Endothelial cell of umbilical vein (primary cell): ENCODE measurements around the gene ZNF524. TPM values are rescaled to one million over a fixed set of nuclear protein-coding genes. Genes with fewer than 3 reads are reported as not detected.

Experiments
- BruUV-seq: library from RNA; stranded (reverse); fragments of 400-500 nt; replicated peaks from 2 replicates; lab custom pipeline; 2021; lab: Mats Ljungman, UMichigan
- CTCF ChIA-PET: fragments of 300-600, 350-600 bp; sonication (Branson Sonifier 250); formaldehyde crosslinking; loops from one replicate; lab custom pipeline; 2021; ENCODE audit warnings: antibody characterized with exemption, inconsistent platforms; lab: Charles Lee
- POLR2A ChIA-PET: fragments of 300-600, 350-600 bp; sonication (Branson Sonifier 250); formaldehyde crosslinking; loops from one replicate; lab custom pipeline; 2021; ENCODE audit warnings: antibody characterized with exemption, inconsistent platforms; lab: Charles Lee
- DNase-seq: peaks from one replicate; pipeline ENCODE4 v3.0.0-alpha.2; 2011; ENCODE audit warnings: low read depth, low spot score
- FAIRE-seq: peaks from 2 replicates; lab custom pipeline; 2011; peaks lifted over from hg19 to GRCh38; lab: Jason Lieb, UNC
- H2AFZ ChIP-seq: 2 replicates; pipeline ENCODE4 v1.6.0; 2012; ENCODE audit warnings: low read depth, low read length, control low read depth, inconsistent platforms
- H3K27ac ChIP-seq: 2 replicates; pipeline ENCODE4 v1.5.1; 2011; ENCODE audit warnings: low read depth, mild to moderate bottlenecking, control low read depth, low read length, moderate library complexity; ENCODE audit not compliant: insufficient read depth
- H3K27me3 ChIP-seq, 2 experiments: 2 replicates each; pipeline versions ENCODE4 v1.6.0 to v1.6.1; 2011; ENCODE audit warnings: low read length in 2 of 2, mixed read lengths in 1 of 2; ENCODE audit not compliant: control insufficient read depth in 2 of 2, insufficient read depth in 2 of 2
- H3K36me3 ChIP-seq, 2 experiments: 2 replicates in 1 of 2; 3 replicates in 1 of 2; pipeline ENCODE4 v1.5.1; 2011; ENCODE audit warnings: low read length in 2 of 2, mild to moderate bottlenecking in 1 of 2, moderate library complexity in 1 of 2; ENCODE audit not compliant: control insufficient read depth in 2 of 2, insufficient read depth in 2 of 2; ENCODE audit errors: extremely low read depth in 1 of 2
- H3K4me1 ChIP-seq: 3 replicates; pipeline ENCODE4 v1.5.1; 2011; ENCODE audit warnings: mild to moderate bottlenecking, low read length; ENCODE audit not compliant: control insufficient read depth, insufficient read depth; ENCODE audit errors: extremely low read depth
- H3K4me2 ChIP-seq: 2 replicates; pipeline ENCODE4 v1.6.1; 2011; ENCODE audit warnings: low read length, control low read depth, mixed read lengths; ENCODE audit not compliant: insufficient read depth
- H3K4me3 ChIP-seq, 3 experiments: fragments of 200-600 bp in 1 of 3; sonication (generic), shearing (Covaris generic) in 1 of 3; replicated peaks in 1 of 3; 2 replicates each; pipeline ENCODE4 v1.5.1; 2011 to 2016; ENCODE audit warnings: control low read depth in 3 of 3, low read length in 3 of 3, mild to moderate bottlenecking in 2 of 3, inconsistent platforms in 1 of 3, low read depth in 1 of 3, moderate library complexity in 1 of 3; ENCODE audit not compliant: insufficient read depth in 1 of 3
- H3K79me2 ChIP-seq: 2 replicates; pipeline ENCODE4 v1.6.0; 2012; ENCODE audit warnings: low read length, inconsistent platforms; ENCODE audit not compliant: control insufficient read depth, insufficient read depth
- H3K9ac ChIP-seq: replicated peaks from 2 replicates; pipeline ENCODE3; 2011; ENCODE audit warnings: low read length, control low read depth; ENCODE audit not compliant: insufficient read depth; ENCODE audit errors: extremely low read depth
- H3K9me1 ChIP-seq: replicated peaks from 3 replicates; pipeline ENCODE4 v1.6.0; 2011; ENCODE audit warnings: mild to moderate bottlenecking, low read length; ENCODE audit not compliant: control insufficient read depth, insufficient read depth; ENCODE audit errors: extremely low read depth
- H3K9me3 ChIP-seq: replicated peaks from 2 replicates; pipeline ENCODE4 v1.5.1; 2012; ENCODE audit warnings: low read length, inconsistent platforms; ENCODE audit not compliant: control insufficient read depth, insufficient read depth
- H4K20me1 ChIP-seq: replicated peaks from 2 replicates; pipeline ENCODE3; 2011; ENCODE audit warnings: mild to moderate bottlenecking, low read length; ENCODE audit not compliant: control insufficient read depth, insufficient read depth; ENCODE audit errors: extremely low read depth
- EZH2 ChIP-seq: IDR thresholded peaks from 2 replicates; pipeline ENCODE4 v1.6.1; 2012; ENCODE audit warnings: borderline replicate concordance, low read depth, mild to moderate bottlenecking, moderate library complexity, low read length, inconsistent platforms; ENCODE audit not compliant: severe bottlenecking
- GATA2 ChIP-seq: IDR thresholded peaks from 2 replicates; pipeline ENCODE4 v1.7.0; 2011; ENCODE audit warnings: low read depth, mild to moderate bottlenecking, moderate library complexity, mixed read lengths, low read length; ENCODE audit not compliant: insufficient read length, insufficient read depth
- JUN ChIP-seq: IDR thresholded peaks from 2 replicates; pipeline ENCODE4 v1.6.1; 2011; ENCODE audit warnings: borderline replicate concordance, low read depth; ENCODE audit not compliant: insufficient read length, insufficient read depth
- MAX ChIP-seq: IDR thresholded peaks from 2 replicates; pipeline ENCODE4 v1.6.1; 2011; ENCODE audit not compliant: insufficient read depth, insufficient read length
- MYC ChIP-seq: IDR thresholded peaks from one replicate; pipeline ENCODE4 v1.6.1; 2011; ENCODE audit warnings: mild to moderate bottlenecking, low read depth, low read length
- POLR2A ChIP-seq: IDR thresholded peaks from 2 replicates; pipeline ENCODE4 v1.6.1; 2012; ENCODE audit warnings: low read depth, mild to moderate bottlenecking, control low read depth, low read length
- POLR2AphosphoS5 ChIP-seq: IDR thresholded peaks from 2 replicates; pipeline ENCODE4 v1.6.1; 2012; ENCODE audit warnings: low read depth, mild to moderate bottlenecking, control low read depth, low read length, moderate library complexity; ENCODE audit not compliant: insufficient read depth
- dilution Hi-C: fragments of 300-500 bp; cut with MboI; formaldehyde crosslinking; loops from one replicate; pipeline ENCODE4 v1.15.0; 2019; ENCODE audit warnings: low sequenced_read_pairs; ENCODE audit not compliant: extremely low pct_ligation_motif_present
- intact Hi-C: fragments of 100-400 bp; cut with micrococcal nuclease; formaldehyde crosslinking; loops from one replicate; pipeline ENCODE4 v1.10.0; 2022
- polyA plus RNA-seq, 4 experiments: library from polyadenylated mRNA; depleted of rRNA in 3 of 4; stranded (reverse) in 3 of 4; unstranded in 1 of 4; fragments of >200 nt; gene quantifications; 2 replicates each; pipeline versions ENCODE4 v1.2.1 to v1.2.3, GENCODE V29; 2011 to 2012; ENCODE audit warnings: missing spikeins in 1 of 4
- total RNA-seq: library from RNA; stranded (reverse); gene quantifications from 2 replicates; pipeline ENCODE4 v1.2.3, GENCODE V29; 2021

ZNF524 gene
- total and polyA plus RNA-seq, 2 donors (not counting 3 experiments of a cell fraction or from before 2014, with no cell fraction given): 15.2 to 15.4 TPM

- TF ChIP-seq MAX (peak; percentile 31), POLR2AphosphoS5 (peak; percentile 68), GATA2 (no peak), MYC (peak; percentile 18), POLR2A (peak; percentile 55), JUN (no peak), EZH2 (no peak)
- H3K9me1 ChIP-seq: no peaks in the 10 kb centered on the region
- no peak within 1 kb of the TSS for H3K27ac ChIP-seq
- ChIA-PET POLR2A (interaction anchor here (0.6 to 1.3 kb wide), 2 partner anchors 11 kb away, joined by 3 to 4 read pairs; partner anchors contain the start of gene U2AF2), CTCF (interaction anchor here (0.6 to 2.0 kb wide), 2 partner anchors 10 to 470 kb away, joined by 4 to 14 read pairs; no protein-coding TSS in a partner anchor)
- H4K20me1 ChIP-seq: no peaks in the 10 kb centered on the region
- H2AFZ ChIP-seq: peak within 1 kb of the TSS; percentile 4
- peak within 1 kb of the TSS; percentile 53 for H3K4me2 ChIP-seq
- H3K9ac ChIP-seq: peak within 1 kb of the TSS; percentile 61
- FAIRE-seq (peak; percentile 88), DNase-seq (peak; percentile 68)
- peaks cover 30% of the 10 kb centered on the region for H3K4me1 ChIP-seq
- dilution Hi-C loops: no loop called here
- BruUV-seq: TSS peak; percentile 18
- H3K79me2 ChIP-seq: peaks cover 23% of the 10 kb centered on the region
- H3K36me3 ChIP-seq: peaks cover 3 to 10% of the 10 kb centered on the region in 2 experiments
- H3K9me3 ChIP-seq: no peaks in the 10 kb centered on the region
- intact Hi-C loops: loop anchor here (1.0 to 5.0 kb wide), 2 partner anchors 8 to 556 kb away; no protein-coding TSS in a partner anchor
- no peaks in the 10 kb centered on the region for H3K27me3 ChIP-seq
- H3K4me3 ChIP-seq: peak within 1 kb of the TSS; percentile 60 to 75 (median 61)
These were observed 43.2 kb downstream of the ZNF524 start, which contains the start of gene ZNF581 for GRCh38 chr19:55643003-55643886. TSS of gene ZNF581 (plus strand) at chr19:55643649. CDS start at chr19:55644572, 923 bp downstream.
